ENCODE results near the gene NMNAT2.

The NMNAT2 gene

GRCh38 chr1:183233113-183233512 lies 185.1 kb downstream of the NMNAT2 start:
- DNase-seq, result no peak

- no peak for DNase-seq
These were observed 186.6 kb downstream of the NMNAT2 start for GRCh38 chr1:183231545-183231944.

DNA sequence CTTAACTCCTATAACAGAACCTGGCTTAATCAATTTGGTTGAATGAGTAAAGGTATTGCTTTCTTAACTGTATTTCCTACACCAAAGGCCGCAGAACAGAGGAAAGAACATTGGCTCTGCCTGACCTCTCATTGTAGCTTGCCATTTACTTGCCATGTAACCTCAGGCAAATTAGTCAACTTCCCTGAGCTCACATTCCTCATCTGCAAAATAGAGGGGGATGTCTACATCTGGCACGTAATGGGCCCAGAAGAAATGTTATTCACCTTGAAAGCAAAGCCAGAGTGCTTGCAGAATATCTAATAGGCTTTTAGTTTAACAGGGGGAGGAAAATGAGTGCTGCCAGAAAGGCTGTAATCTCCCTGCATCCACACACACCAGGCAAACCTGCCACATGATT lies 187.8 kb downstream of the NMNAT2 start:
- DNase-seq, result no peak

GRCh38 chr1:183228347-183229220 lies 189.6 kb downstream of the NMNAT2 start:
- DNase-seq, result no peak

DNA sequence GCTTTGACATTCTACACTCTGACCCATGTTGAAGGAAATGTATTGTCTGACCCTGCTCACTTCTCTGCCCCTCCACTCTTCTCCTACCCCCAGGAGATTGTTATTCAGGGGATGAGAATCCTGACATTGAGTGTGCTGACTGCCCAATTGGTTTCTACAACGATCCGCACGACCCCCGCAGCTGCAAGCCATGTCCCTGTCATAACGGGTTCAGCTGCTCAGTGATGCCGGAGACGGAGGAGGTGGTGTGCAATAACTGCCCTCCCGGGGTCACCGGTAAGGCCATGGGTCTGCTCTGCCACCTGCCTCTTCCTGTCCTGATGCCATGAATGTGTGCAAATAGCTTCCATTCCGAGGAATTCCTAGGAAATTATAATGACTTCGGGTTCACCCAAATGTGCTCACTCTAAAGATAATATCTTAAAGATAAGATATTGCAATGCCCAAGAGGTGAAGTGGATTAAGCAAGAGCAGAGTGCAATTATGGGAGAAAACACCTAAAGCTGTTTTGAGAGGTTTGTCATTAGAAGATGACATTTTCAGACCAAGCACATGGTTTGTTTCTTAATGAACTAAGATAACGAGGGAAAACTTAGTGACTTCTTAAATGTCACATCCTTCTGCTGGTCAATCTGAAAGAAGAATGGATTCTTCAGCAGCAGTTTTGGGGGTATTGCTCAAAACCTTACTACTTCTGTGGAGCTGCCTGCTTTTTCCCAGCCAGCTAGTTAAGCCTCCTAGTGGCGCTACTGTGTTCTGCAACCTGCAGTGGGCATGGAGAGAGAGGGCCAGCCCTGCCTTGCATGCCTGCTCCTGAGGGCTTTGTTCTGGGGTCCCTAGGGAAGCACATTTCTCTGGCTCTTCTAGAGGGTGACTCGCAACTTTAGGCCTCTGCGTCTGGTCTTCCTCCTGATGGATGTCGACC lies 190.5 kb downstream of the NMNAT2 start:
- DNase-seq, result no peak

GRCh38 chr1:183226963-183227362 lies 191.2 kb downstream of the NMNAT2 start:
- DNase-seq, result peak; percentile 80

DNA sequence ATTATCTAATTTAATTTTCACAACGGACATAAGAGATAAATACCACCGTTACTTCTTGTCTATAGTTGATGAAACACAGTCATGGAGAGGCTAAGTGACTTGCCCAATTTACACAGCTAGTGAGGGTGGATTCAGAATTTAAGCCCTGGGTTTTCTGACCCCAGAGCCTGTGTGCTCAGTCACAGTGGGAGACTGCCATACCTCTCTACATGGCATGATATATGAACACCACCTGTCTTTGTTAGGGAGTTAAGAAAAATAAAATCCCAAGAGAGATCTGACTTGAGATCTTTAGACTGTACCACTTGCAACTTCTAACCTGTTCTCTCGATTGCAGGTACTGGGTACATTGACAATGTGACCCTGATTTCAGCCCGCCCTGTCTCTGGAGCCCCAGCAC lies 191.8 kb downstream of the NMNAT2 start:
- no peak for DNase-seq

- no peak for DNase-seq
These were observed 194.7 kb downstream of the NMNAT2 start for GRCh38 chr1:183223467-183223866.

- no peak for DNase-seq
These were observed 195.3 kb downstream of the NMNAT2 start for GRCh38 chr1:183222909-183223308.

GRCh38 chr1:183219616-183220009 lies 198.6 kb downstream of the NMNAT2 start:
- no peak for DNase-seq

- DNase-seq, result no peak
These were observed 199.1 kb downstream of the NMNAT2 start for GRCh38 chr1:183218971-183219615.

- DNase-seq, result no peak
These were observed 200.1 kb downstream of the NMNAT2 start for GRCh38 chr1:183218027-183218618.

DNA sequence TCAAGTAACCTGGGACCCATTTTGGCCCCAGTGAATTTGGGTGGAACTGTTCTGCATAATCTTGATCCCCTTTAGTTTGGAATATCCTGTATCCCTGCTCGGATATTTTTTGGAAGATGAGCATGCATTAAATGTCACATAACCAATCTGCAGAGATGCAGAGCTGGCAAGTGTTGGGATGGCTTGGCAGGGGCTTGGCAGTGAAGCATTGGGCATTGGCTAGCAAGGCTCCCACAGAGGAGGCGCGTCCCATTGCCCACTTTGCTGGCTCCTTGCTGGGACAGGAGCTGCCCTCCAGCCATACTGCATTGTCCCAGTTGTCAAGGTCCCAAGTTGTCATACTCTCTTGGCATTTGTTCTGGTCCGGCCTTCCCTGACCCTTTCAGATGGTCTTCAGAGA lies 202.2 kb downstream of the NMNAT2 start:
- no peak for DNase-seq

DNA sequence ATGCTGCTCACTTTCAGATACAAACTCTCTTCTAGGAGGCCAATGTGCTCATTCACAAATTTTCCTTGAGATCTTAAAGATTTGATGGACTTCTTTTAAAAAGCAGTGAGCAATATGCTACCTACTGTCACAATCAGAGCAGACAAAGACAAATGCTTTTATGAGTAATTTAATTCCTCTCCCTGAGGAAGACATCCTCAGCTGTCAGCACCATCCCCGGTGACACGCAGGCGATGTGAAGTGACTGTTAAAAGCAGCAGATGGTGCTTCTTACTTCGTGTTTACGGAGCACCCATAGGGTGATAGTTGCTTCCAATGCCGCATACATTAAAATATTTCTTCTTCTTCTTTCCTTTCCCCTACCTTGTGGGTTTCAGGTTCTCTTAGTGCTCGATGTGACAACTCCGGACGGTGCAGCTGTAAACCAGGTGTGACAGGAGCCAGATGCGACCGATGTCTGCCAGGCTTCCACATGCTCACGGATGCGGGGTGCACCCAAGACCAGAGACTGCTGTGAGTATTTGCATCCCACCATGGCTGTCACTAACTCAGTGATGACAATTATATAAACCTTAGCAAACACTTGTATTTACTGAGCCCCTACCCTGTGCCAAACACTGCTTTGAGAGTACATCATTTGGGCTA lies 203.0 kb downstream of the NMNAT2 start:
- DNase-seq, result no peak

DNA sequence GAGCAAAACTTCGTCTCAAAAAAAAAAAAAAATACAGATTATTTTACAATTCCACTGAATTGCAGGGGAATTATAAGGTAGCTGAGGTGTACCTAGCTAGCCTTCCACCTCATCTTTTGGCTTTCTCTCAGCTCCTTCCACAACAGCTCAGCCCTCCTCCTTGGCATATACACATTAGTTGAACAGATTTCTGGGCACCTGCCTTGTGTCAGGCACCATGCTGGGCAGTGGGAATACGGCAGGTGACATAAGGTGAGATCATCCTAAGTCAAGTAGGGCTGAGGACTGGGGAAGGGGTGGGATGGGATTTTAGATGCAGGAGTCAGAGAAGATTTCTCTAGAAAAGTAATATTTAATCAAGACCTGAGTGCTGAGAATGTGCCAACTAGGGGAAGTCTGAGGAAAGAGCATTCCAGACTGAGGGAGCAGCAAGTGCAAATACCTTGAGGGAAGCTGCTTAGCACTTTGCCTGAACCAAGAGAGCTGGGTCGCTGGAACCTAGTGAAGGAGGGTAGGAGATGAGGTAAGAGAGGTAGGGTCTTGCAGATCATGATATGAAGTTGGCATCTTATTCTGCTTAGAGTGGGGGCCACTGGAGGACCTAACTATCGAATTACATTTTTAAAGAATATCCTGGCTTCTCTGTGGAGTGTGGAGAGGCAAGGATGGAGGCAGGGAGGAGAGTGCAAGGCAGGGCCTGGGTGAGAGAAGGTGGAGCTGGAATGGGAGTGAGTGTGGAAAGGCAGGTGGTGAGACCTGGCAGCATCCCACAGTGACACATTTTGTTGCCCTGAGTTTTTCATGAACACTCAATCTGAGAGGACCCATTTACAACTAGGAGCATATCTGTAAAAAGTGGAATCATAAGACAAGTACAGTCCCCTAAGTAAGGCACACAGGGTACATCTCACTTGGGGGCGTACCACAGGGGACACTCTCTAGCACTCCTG lies 203.9 kb downstream of the NMNAT2 start:
- no peak for DNase-seq

DNA sequence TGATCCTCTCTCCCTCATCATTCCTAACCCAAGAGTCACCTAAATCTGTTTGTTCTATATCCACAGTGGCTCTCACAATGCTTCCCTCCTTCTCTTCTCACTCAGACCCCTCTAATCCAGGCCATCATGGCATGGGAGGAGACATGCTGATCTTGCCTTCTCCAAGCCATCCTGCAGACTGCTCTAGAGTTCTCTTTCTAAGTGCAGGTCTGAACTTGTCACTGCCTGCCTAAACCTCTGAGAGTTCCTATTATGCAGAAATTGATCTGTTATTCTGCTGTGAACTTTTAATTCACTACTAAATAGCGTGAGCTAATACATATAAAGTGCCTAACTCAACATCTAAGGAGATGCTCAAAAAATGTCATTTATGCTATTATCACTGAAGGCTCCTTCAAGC lies 205.3 kb downstream of the NMNAT2 start:
- no peak for DNase-seq

GRCh38 chr1:183210681-183211080 lies 207.5 kb downstream of the NMNAT2 start:
- DNase-seq, result no peak

GRCh38 chr1:183209533-183210158 lies 208.5 kb downstream of the NMNAT2 start:
- no peak for DNase-seq

- no peak for DNase-seq
These were observed 211.6 kb downstream of the NMNAT2 start for GRCh38 chr1:183206538-183207122.

DNA sequence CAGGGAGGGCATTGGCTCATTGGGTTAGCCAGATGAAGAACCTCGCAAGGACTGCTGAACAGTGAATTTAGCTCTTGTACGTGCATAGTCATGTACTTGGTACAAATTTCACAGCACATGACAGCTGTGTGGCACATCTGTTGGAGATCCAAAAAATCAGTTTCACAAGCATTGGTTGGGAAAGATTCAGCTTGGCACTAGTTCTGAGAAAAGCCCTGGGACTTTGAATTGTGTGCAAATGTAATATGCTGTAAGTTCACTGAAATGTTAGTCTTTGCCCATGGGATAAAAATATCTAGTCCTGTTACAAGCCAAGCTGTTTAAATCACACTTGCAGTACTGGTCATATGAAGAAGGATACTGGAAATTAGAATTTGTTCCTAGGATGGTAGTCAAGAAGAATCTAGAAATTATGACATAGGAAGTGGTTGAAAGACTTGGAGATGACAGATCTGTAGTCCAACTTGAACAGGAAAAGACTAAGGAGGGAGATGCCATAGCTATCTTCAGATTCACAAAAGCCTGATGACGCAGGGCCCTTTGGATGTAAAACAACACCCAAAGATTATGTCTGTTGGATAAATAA lies 212.9 kb downstream of the NMNAT2 start:
- DNase-seq, result no peak
